Measurements from ENCODE around the gene ZKSCAN1.
A peak's percentile ranks its signal among the peaks of the same experiment; 100 is the strongest.

The ZKSCAN1 gene

DNA sequence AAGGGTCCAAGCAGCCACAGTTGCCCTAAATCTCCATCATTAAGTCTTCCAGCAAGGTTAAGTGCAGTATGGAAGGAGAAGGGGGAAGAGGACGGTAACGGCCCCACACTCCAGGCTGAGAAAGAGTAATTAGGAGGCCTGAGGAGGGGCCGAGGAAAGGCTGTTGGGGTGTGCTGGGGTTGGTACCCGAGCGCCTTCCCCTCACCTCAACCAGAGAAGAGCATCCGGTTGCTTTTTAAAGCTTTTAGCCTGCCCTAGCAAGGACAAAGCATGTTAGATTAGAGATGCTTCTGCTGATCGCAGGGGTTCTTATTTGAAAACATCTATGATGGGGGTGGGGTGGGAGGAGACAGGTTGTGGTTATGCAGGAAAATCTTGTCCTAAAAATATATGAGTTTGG lies 25.2 kb downstream of the ZKSCAN1 start:
- DNase-seq (ENCODE audit: extremely low spot score), result no peak
- ChIA-PET CTCF (no interaction called here), POLR2A (no interaction called here)
- TF ChIP-seq BHLHE40 (IDR thresholded peaks at IDR 0.05; ENCODE audit: borderline replicate concordance) (no peak), SP1 (IDR thresholded peaks at IDR 0.05) (no peak), FOXK2 (IDR thresholded peaks at IDR 0.05) (no peak), TARDBP (IDR thresholded peaks at IDR 0.05) (no peak), ARNT (IDR thresholded peaks at IDR 0.05) (no peak), LEF1 (IDR thresholded peaks at IDR 0.05; ENCODE audit: borderline replicate concordance) (no peak), CTBP1 (IDR thresholded peaks at IDR 0.05; ENCODE audit: borderline replicate concordance) (no peak), FOXM1 (IDR thresholded peaks at IDR 0.05; ENCODE audit: borderline replicate concordance) (no peak), FOXA1 (IDR thresholded peaks at IDR 0.05) (no peak), L3MBTL2 (conservative IDR thresholded peaks at IDR 0.05) (no peak), SUZ12 (IDR thresholded peaks at IDR 0.05) (no peak)

- ChIA-PET CTCF (no interaction called here), POLR2A (no interaction called here)
- TF ChIP-seq ZNF384 (IDR thresholded peaks at IDR 0.05) (no peak), SUZ12 (IDR thresholded peaks at IDR 0.05) (no peak), ELF4 (IDR thresholded peaks at IDR 0.05) (no peak), L3MBTL2 (conservative IDR thresholded peaks at IDR 0.05) (no peak), TARDBP (IDR thresholded peaks at IDR 0.05) (no peak), BHLHE40 (IDR thresholded peaks at IDR 0.05; ENCODE audit: borderline replicate concordance) (no peak), FOXM1 (IDR thresholded peaks at IDR 0.05; ENCODE audit: borderline replicate concordance) (no peak), LEF1 (IDR thresholded peaks at IDR 0.05; ENCODE audit: borderline replicate concordance) (no peak), NFRKB (IDR thresholded peaks at IDR 0.05) (no peak), HDGF (IDR thresholded peaks at IDR 0.05; ENCODE audit: borderline replicate concordance) (no peak), FOXK2 (IDR thresholded peaks at IDR 0.05) (no peak), SP1 (IDR thresholded peaks at IDR 0.05) (no peak), ARNT (IDR thresholded peaks at IDR 0.05) (no peak), CTBP1 (IDR thresholded peaks at IDR 0.05; ENCODE audit: borderline replicate concordance) (no peak), FOXA1 (IDR thresholded peaks at IDR 0.05) (no peak)
- TF ChIP-seq, protein P1, sequence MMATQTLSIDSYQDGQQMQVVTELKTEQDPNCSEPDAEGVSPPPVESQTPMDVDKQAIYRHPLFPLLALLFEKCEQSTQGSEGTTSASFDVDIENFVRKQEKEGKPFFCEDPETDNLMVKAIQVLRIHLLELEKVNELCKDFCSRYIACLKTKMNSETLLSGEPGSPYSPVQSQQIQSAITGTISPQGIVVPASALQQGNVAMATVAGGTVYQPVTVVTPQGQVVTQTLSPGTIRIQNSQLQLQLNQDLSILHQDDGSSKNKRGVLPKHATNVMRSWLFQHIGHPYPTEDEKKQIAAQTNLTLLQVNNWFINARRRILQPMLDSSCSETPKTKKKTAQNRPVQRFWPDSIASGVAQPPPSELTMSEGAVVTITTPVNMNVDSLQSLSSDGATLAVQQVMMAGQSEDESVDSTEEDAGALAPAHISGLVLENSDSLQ (IDR thresholded peaks at IDR 0.05), result no peak
- DNase-seq (ENCODE audit: extremely low spot score), result no peak
Observed at GRCh38 chr7:100044718-100045117, 29.3 kb downstream of the ZKSCAN1 start.

GRCh38 chr7:100048680-100049079 lies 33.3 kb downstream of the ZKSCAN1 start:
- POLR2A ChIA-PET, result interaction anchor here (1.4 kb wide), 1 partner anchor 30 kb away, joined by 3 read pairs; no protein-coding TSS in a partner anchor
- CTCF ChIA-PET, result interaction anchor here (0.7 kb wide), 1 partner anchor 11 kb away, joined by 3 read pairs; no protein-coding TSS in a partner anchor
- TF ChIP-seq NFRKB (IDR thresholded peaks at IDR 0.05), result no peak
- TF ChIP-seq TARDBP (IDR thresholded peaks at IDR 0.05), result no peak
- TF ChIP-seq ZNF384 (IDR thresholded peaks at IDR 0.05), result no peak
- TF ChIP-seq CTBP1 (IDR thresholded peaks at IDR 0.05; ENCODE audit: borderline replicate concordance), result no peak
- TF ChIP-seq SUZ12 (IDR thresholded peaks at IDR 0.05), result no peak
- no peak for TF ChIP-seq FOXA1 (IDR thresholded peaks at IDR 0.05)
- TF ChIP-seq ARNT (IDR thresholded peaks at IDR 0.05), result no peak
- TF ChIP-seq SP1 (IDR thresholded peaks at IDR 0.05), result no peak
- TF ChIP-seq L3MBTL2 (conservative IDR thresholded peaks at IDR 0.05), result no peak
- no peak for TF ChIP-seq HDGF (IDR thresholded peaks at IDR 0.05; ENCODE audit: borderline replicate concordance)
- TF ChIP-seq LEF1 (IDR thresholded peaks at IDR 0.05; ENCODE audit: borderline replicate concordance), result no peak
- TF ChIP-seq FOXM1 (IDR thresholded peaks at IDR 0.05; ENCODE audit: borderline replicate concordance), result no peak
- TF ChIP-seq ELF4 (IDR thresholded peaks at IDR 0.05), result no peak
- TF ChIP-seq BHLHE40 (IDR thresholded peaks at IDR 0.05; ENCODE audit: borderline replicate concordance), result no peak
- TF ChIP-seq, protein P1 (IDR thresholded peaks at IDR 0.05), result no peak
- no peak for DNase-seq (ENCODE audit: extremely low spot score)

GRCh38 chr7:100049441-100050291 lies 34.3 kb downstream of the ZKSCAN1 start, which contains the start of gene ZSCAN21:
TSS of gene ZSCAN21 (plus strand) at chr7:100049774. CDS start at chr7:100057007, 7,233 bp downstream.
- CTCF ChIA-PET, result interaction anchor here (0.7 kb wide), 1 partner anchor 12 kb away, joined by 3 read pairs; no protein-coding TSS in a partner anchor
- TF ChIP-seq LEF1 (IDR thresholded peaks at IDR 0.05; ENCODE audit: borderline replicate concordance) (no peak), FOXA1 (IDR thresholded peaks at IDR 0.05) (no peak), ELF4 (IDR thresholded peaks at IDR 0.05) (peak; percentile 84), FOXK2 (IDR thresholded peaks at IDR 0.05) (no peak), L3MBTL2 (conservative IDR thresholded peaks at IDR 0.05) (peak; percentile 89), HDGF (IDR thresholded peaks at IDR 0.05; ENCODE audit: borderline replicate concordance) (no peak), BHLHE40 (IDR thresholded peaks at IDR 0.05; ENCODE audit: borderline replicate concordance) (no peak)
- TF ChIP-seq, protein P1 (IDR thresholded peaks at IDR 0.05), result no peak
- DNase-seq (ENCODE audit: extremely low spot score), result peak; percentile 89
- POLR2A ChIA-PET, result interaction anchor here (0.6 to 1.9 kb wide), 13 partner anchors 9 to 59 kb away, joined by 3 to 12 read pairs (median 4); partner anchors contain the start of genes AP4M1, MCM7 and ZKSCAN1

GRCh38 chr7:100051611-100052010 lies 36.2 kb downstream of the ZKSCAN1 start:
- CTCF ChIA-PET, result interaction anchor here (0.9 to 1.4 kb wide), 2 partner anchors 58 to 61 kb away, joined by 3 to 5 read pairs; no protein-coding TSS in a partner anchor
- no peak for DNase-seq (ENCODE audit: extremely low spot score)
- no peak for TF ChIP-seq FOXM1 (IDR thresholded peaks at IDR 0.05; ENCODE audit: borderline replicate concordance)
- TF ChIP-seq BHLHE40 (IDR thresholded peaks at IDR 0.05; ENCODE audit: borderline replicate concordance), result no peak
- TF ChIP-seq LEF1 (IDR thresholded peaks at IDR 0.05; ENCODE audit: borderline replicate concordance), result no peak
- TF ChIP-seq NFRKB (IDR thresholded peaks at IDR 0.05), result no peak
- TF ChIP-seq L3MBTL2 (conservative IDR thresholded peaks at IDR 0.05), result no peak
- TF ChIP-seq, protein P1 (IDR thresholded peaks at IDR 0.05), result no peak
- TF ChIP-seq ZNF384 (IDR thresholded peaks at IDR 0.05), result no peak
- TF ChIP-seq ELF4 (IDR thresholded peaks at IDR 0.05), result no peak
- TF ChIP-seq SP1 (IDR thresholded peaks at IDR 0.05), result no peak
- TF ChIP-seq ARNT (IDR thresholded peaks at IDR 0.05), result no peak
- no peak for TF ChIP-seq FOXK2 (IDR thresholded peaks at IDR 0.05)
- TF ChIP-seq CTBP1 (IDR thresholded peaks at IDR 0.05; ENCODE audit: borderline replicate concordance), result no peak
- TF ChIP-seq FOXA1 (IDR thresholded peaks at IDR 0.05), result no peak
- TF ChIP-seq TARDBP (IDR thresholded peaks at IDR 0.05), result no peak
- POLR2A ChIA-PET, result interaction anchor here (0.6 kb wide), 1 partner anchor 17 kb away, joined by 3 read pairs; no protein-coding TSS in a partner anchor
